SK-N-SH (cell line): ENCODE results near the gene NTNG1. TPM values are rescaled to one million over a fixed set of nuclear protein-coding genes. Genes with fewer than 3 reads are reported as not detected.

Source experiments
- CTCF ChIA-PET: fragments of 300-600, 350-600 bp; formaldehyde crosslinking; extraction: SDS; loops from one replicate; lab custom pipeline; 2021; lab: Yijun Ruan, JAX
- POLR2A ChIA-PET: fragments of 350-600 bp; sonication (Branson Sonifier 250); formaldehyde crosslinking; extraction: SDS; loops from one replicate; lab custom pipeline; 2020; ENCODE audit warnings: antibody characterized with exemption, inconsistent platforms; lab: Yijun Ruan, JAX
- DNase-seq: peaks from one replicate; pipeline ENCODE4 v3.0.0; 2012
- H2AFZ ChIP-seq: fragments of 200-600 bp; sonication (generic); 2 replicates; pipeline ENCODE4 v1.8.1; 2016; ENCODE audit warnings: antibody characterized with exemption, mild to moderate bottlenecking, low read depth
- H3F3A ChIP-seq: fragments of 200-600 bp; sonication (generic); replicated peaks from 2 replicates; pipeline ENCODE3; 2016; ENCODE audit warnings: antibody characterized with exemption, mild to moderate bottlenecking; ENCODE audit not compliant: insufficient read depth
- H3K27ac ChIP-seq, 2 experiments: fragments of 200-500 bp in 1 of 2; fragments of 200-600 bp in 1 of 2; sonication (Bioruptor generic) in 1 of 2; sonication (generic), shearing (Covaris generic) in 1 of 2; 2 replicates each; pipeline versions ENCODE4 v1.5.1 to v1.6.1; 2014 to 2016; ENCODE audit warnings: low read depth in 2 of 2, inconsistent platforms in 1 of 2, low read length in 1 of 2, mild to moderate bottlenecking in 1 of 2, mixed read lengths in 1 of 2
- H3K27me3 ChIP-seq: fragments of 200-600 bp; sonication (generic), shearing (Covaris generic); 2 replicates; pipeline ENCODE4 v1.6.1; 2016; ENCODE audit warnings: mixed run types; ENCODE audit not compliant: insufficient read depth
- H3K36me3 ChIP-seq, 2 experiments: fragments of 200-500 bp in 1 of 2; fragments of 200-600 bp in 1 of 2; sonication (Bioruptor generic) in 1 of 2; sonication (generic) in 1 of 2; replicated peaks in 1 of 2; 2 replicates each; pipeline versions ENCODE3 to v1.5.1; 2014 to 2016; ENCODE audit warnings: low read length in 1 of 2, mild to moderate bottlenecking in 1 of 2; ENCODE audit not compliant: insufficient read depth in 2 of 2, control insufficient read depth in 1 of 2
- H3K4me1 ChIP-seq, 2 experiments: fragments of 200-500 bp in 1 of 2; fragments of 200-600 bp in 1 of 2; sonication (Bioruptor generic) in 1 of 2; sonication (generic), shearing (Covaris generic) in 1 of 2; 2 replicates each; pipeline versions ENCODE4 v1.5.1 to v1.6.1; 2014 to 2016; ENCODE audit warnings: low read depth in 1 of 2, low read length in 1 of 2, mixed run types in 1 of 2; ENCODE audit not compliant: insufficient read depth in 2 of 2, control insufficient read depth in 1 of 2
- H3K4me2 ChIP-seq: fragments of 200-600 bp; sonication (generic), shearing (Covaris generic); 2 replicates; pipeline ENCODE4 v1.6.1; 2017; ENCODE audit warnings: mixed run types
- H3K4me3 ChIP-seq, 2 experiments: fragments of 200-500 bp in 1 of 2; fragments of 200-600 bp in 1 of 2; sonication (Bioruptor generic) in 1 of 2; sonication (generic), shearing (Covaris generic) in 1 of 2; 2 replicates each; pipeline versions ENCODE4 v1.5.1 to v1.8.1; 2014 to 2016; ENCODE audit warnings: low read depth in 2 of 2, inconsistent platforms in 1 of 2, low read length in 1 of 2, mild to moderate bottlenecking in 1 of 2, mixed read lengths in 1 of 2, moderate library complexity in 1 of 2
- H3K79me2 ChIP-seq: fragments of 200-600 bp; sonication (generic); 2 replicates; pipeline ENCODE4 v1.8.1; 2017; ENCODE audit warnings: mild to moderate bottlenecking; ENCODE audit not compliant: insufficient read depth
- H3K9ac ChIP-seq: fragments of 200-600 bp; sonication (generic); 2 replicates; pipeline ENCODE4 v1.6.1; 2017; ENCODE audit warnings: mixed run types
- H3K9me2 ChIP-seq: fragments of 200-600 bp; sonication (generic); 2 replicates; pipeline ENCODE4 v1.6.1; 2017; ENCODE audit warnings: mixed run types
- H3K9me3 ChIP-seq: fragments of 200-600 bp; sonication (generic); 2 replicates; pipeline ENCODE4 v1.6.1; 2017; ENCODE audit warnings: mixed run types, mild to moderate bottlenecking, moderate library complexity
- H4K20me1 ChIP-seq: fragments of 200-600 bp; sonication (generic); 2 replicates; pipeline ENCODE4 v1.6.1; 2017; ENCODE audit warnings: mild to moderate bottlenecking, mixed run types; ENCODE audit not compliant: insufficient read depth
- EP300 ChIP-seq, 2 experiments: IDR thresholded peaks; 2 replicates each; pipeline versions ENCODE4 v1.4.0 to v1.6.1; 2012; ENCODE audit warnings: borderline replicate concordance in 1 of 2, low read depth in 1 of 2, low read length in 1 of 2
- FOXJ3 ChIP-seq: sonication (generic); formaldehyde crosslinking; IDR thresholded peaks from 2 replicates; pipeline ENCODE4 v1.5.1; 2020; ENCODE audit warnings: mild to moderate bottlenecking, missing genetic modification reagents
- GABPA ChIP-seq: IDR thresholded peaks from 2 replicates; pipeline ENCODE4 v1.4.0; 2012; ENCODE audit warnings: low read depth, mild to moderate bottlenecking
- IRF3 ChIP-seq: fragments of 150-350 bp; IDR thresholded peaks from 2 replicates; pipeline ENCODE4 v1.6.1; 2016; ENCODE audit warnings: mild to moderate bottlenecking, low read depth, low read length
- MEF2A ChIP-seq: IDR thresholded peaks from 2 replicates; pipeline ENCODE4 v1.4.0; 2012; ENCODE audit warnings: low read depth, borderline replicate concordance
- NFIC ChIP-seq: IDR thresholded peaks from 2 replicates; pipeline ENCODE4 v1.4.0; 2012; ENCODE audit warnings: borderline replicate concordance
- NRF1 ChIP-seq: IDR thresholded peaks from 2 replicates; pipeline ENCODE4 v1.6.1; 2012; ENCODE audit warnings: low read depth, mild to moderate bottlenecking, low read length
- POLR2AphosphoS5 ChIP-seq: IDR thresholded peaks from 2 replicates; pipeline ENCODE4 v1.6.1; 2012; ENCODE audit warnings: low read depth, low read length
- RXRA ChIP-seq: IDR thresholded peaks from 2 replicates; pipeline ENCODE4 v1.4.0; 2012; ENCODE audit warnings: low read depth, mild to moderate bottlenecking, borderline replicate concordance
- SMC3 ChIP-seq: IDR thresholded peaks from 2 replicates; pipeline ENCODE4 v1.6.1; 2012; ENCODE audit warnings: low read depth, low read length, improper control_type of control experiment
- TAF1 ChIP-seq: IDR thresholded peaks from 2 replicates; pipeline ENCODE4 v1.6.1; 2012; ENCODE audit warnings: low read depth, mild to moderate bottlenecking, low read length, moderate library complexity, borderline replicate concordance
- TCF12 ChIP-seq: IDR thresholded peaks from 2 replicates; pipeline ENCODE4 v1.4.0; 2012
- TEAD4 ChIP-seq: IDR thresholded peaks from 2 replicates; pipeline ENCODE4 v1.4.0; 2012; ENCODE audit warnings: mild to moderate bottlenecking, borderline replicate concordance; ENCODE audit not compliant: insufficient read depth
- WGBS: methylation state at CpG from one replicate; pipeline ENCODE4 v1.1.6; 2017; ENCODE audit warnings: low lambda C conversion rate; 5-methylcytosine and 5-hydroxymethylcytosine counted together
- polyA plus RNA-seq, 3 experiments: library from polyadenylated mRNA; depleted of rRNA; stranded (reverse); fragments of >200 nt; gene quantifications; 2 replicates each; pipeline ENCODE4 v1.2.3, GENCODE V29; 2012
- TF ChIP-seq, protein P1 (sequence below): fragments of 200-600 bp; sonication (generic); IDR thresholded peaks from 2 replicates; pipeline ENCODE4 v1.6.1; 2017; ENCODE audit warnings: antibody characterized with exemption, mild to moderate bottlenecking, moderate library complexity
- TF ChIP-seq, protein P2 (sequence below): IDR thresholded peaks from 2 replicates; pipeline ENCODE4 v1.4.0; 2012; ENCODE audit warnings: low read depth
- TF ChIP-seq, protein P3 (sequence below): IDR thresholded peaks from 2 replicates; pipeline ENCODE4 v1.4.0; 2012; ENCODE audit warnings: low read depth, borderline replicate concordance
- TF ChIP-seq, protein P4 (sequence below): IDR thresholded peaks from 2 replicates; pipeline ENCODE4 v1.6.1; 2012; ENCODE audit warnings: mild to moderate bottlenecking, low read depth, low read length, moderate library complexity

NTNG1 gene
- polyA plus RNA-seq, 1 of the 3 experiments (the other 2 are of a cell fraction) = 0.03 TPM

- ChIA-PET POLR2A (no interaction called here), CTCF (no interaction called here)
- no peaks in the 10 kb centered on the region for H3K4me1 ChIP-seq
- H3K27ac ChIP-seq = no peak overlapping the region
- TF ChIP-seq, protein P1, sequence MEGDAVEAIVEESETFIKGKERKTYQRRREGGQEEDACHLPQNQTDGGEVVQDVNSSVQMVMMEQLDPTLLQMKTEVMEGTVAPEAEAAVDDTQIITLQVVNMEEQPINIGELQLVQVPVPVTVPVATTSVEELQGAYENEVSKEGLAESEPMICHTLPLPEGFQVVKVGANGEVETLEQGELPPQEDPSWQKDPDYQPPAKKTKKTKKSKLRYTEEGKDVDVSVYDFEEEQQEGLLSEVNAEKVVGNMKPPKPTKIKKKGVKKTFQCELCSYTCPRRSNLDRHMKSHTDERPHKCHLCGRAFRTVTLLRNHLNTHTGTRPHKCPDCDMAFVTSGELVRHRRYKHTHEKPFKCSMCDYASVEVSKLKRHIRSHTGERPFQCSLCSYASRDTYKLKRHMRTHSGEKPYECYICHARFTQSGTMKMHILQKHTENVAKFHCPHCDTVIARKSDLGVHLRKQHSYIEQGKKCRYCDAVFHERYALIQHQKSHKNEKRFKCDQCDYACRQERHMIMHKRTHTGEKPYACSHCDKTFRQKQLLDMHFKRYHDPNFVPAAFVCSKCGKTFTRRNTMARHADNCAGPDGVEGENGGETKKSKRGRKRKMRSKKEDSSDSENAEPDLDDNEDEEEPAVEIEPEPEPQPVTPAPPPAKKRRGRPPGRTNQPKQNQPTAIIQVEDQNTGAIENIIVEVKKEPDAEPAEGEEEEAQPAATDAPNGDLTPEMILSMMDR = no peak
- TF ChIP-seq TEAD4 (no peak), SMC3 (no peak), TCF12 (no peak), GABPA (no peak), IRF3 (no peak), FOXJ3 (CRISPR knock-in tag) (no peak), MEF2A (no peak), POLR2AphosphoS5 (no peak)
- TF ChIP-seq, protein P2, sequence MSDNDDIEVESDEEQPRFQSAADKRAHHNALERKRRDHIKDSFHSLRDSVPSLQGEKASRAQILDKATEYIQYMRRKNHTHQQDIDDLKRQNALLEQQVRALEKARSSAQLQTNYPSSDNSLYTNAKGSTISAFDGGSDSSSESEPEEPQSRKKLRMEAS = no peak
- H2AFZ ChIP-seq = no peak overlapping the region
- H3K79me2 ChIP-seq = no peaks in the 10 kb centered on the region
- H3K4me3 ChIP-seq = no peak overlapping the region
- H3K27me3 ChIP-seq = no peaks in the 10 kb centered on the region
- H3K4me2 ChIP-seq = no peak overlapping the region
- H3K36me3 ChIP-seq = no peaks in the 10 kb centered on the region
- 54% methylated on average over 4 of the region's 4 CpGs for WGBS
- H3K9ac ChIP-seq = no peak overlapping the region
- no peaks in the 10 kb centered on the region for H4K20me1 ChIP-seq
- H3K9me2 ChIP-seq = no peaks in the 10 kb centered on the region
- H3K9me3 ChIP-seq = no peaks in the 10 kb centered on the region
- DNase-seq = no peak
- no peaks in the 10 kb centered on the region for H3F3A ChIP-seq
These were observed 145.3 kb downstream of the NTNG1 start for GRCh38 chr1:107286125-107286524.

DNA sequence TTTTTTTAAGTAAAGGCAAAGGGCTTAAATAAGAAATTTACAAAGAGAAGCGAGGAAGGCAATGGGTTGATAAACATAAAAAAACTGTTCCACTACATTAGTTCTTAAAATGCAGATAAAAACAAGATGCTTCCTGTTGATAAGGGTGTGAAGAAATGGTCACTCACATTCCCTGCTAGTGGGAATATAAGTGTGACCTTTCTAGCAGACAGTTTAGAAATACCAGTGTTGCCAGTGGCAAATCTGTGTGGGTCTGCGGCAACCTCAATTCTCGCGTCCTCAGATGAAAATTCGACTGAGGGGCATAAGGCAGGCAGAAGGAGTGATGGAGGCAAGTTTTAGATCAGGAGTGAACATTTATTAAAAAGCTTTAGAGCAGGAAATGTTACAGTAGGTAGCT lies 151.1 kb downstream of the NTNG1 start:
- 66% methylated on average over 5 of the region's 5 CpGs for WGBS
- TF ChIP-seq, protein P1 = no peak
- TF ChIP-seq RXRA (no peak), EP300 (IDR thresholded peaks at IDR 0.05; ENCODE audit: borderline replicate concordance in 1 of 2, low read depth in 1 of 2, low read length in 1 of 2) (no peak), TAF1 (no peak), NRF1 (no peak), NFIC (no peak)
- TF ChIP-seq, protein P3, sequence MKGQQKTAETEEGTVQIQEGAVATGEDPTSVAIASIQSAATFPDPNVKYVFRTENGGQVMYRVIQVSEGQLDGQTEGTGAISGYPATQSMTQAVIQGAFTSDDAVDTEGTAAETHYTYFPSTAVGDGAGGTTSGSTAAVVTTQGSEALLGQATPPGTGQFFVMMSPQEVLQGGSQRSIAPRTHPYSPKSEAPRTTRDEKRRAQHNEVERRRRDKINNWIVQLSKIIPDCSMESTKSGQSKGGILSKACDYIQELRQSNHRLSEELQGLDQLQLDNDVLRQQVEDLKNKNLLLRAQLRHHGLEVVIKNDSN = no peak
- TF ChIP-seq, protein P4, sequence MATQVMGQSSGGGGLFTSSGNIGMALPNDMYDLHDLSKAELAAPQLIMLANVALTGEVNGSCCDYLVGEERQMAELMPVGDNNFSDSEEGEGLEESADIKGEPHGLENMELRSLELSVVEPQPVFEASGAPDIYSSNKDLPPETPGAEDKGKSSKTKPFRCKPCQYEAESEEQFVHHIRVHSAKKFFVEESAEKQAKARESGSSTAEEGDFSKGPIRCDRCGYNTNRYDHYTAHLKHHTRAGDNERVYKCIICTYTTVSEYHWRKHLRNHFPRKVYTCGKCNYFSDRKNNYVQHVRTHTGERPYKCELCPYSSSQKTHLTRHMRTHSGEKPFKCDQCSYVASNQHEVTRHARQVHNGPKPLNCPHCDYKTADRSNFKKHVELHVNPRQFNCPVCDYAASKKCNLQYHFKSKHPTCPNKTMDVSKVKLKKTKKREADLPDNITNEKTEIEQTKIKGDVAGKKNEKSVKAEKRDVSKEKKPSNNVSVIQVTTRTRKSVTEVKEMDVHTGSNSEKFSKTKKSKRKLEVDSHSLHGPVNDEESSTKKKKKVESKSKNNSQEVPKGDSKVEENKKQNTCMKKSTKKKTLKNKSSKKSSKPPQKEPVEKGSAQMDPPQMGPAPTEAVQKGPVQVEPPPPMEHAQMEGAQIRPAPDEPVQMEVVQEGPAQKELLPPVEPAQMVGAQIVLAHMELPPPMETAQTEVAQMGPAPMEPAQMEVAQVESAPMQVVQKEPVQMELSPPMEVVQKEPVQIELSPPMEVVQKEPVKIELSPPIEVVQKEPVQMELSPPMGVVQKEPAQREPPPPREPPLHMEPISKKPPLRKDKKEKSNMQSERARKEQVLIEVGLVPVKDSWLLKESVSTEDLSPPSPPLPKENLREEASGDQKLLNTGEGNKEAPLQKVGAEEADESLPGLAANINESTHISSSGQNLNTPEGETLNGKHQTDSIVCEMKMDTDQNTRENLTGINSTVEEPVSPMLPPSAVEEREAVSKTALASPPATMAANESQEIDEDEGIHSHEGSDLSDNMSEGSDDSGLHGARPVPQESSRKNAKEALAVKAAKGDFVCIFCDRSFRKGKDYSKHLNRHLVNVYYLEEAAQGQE = no peak

More for the DNA sequence above, 151.1 kb downstream of the NTNG1 start:
- Histone ChIP-seq H3K27ac (no peak overlapping the region), H3K4me3 (no peak overlapping the region), H3F3A (no peaks in the 10 kb centered on the region), H3K9me2 (no peaks in the 10 kb centered on the region), H3K36me3 (no peaks in the 10 kb centered on the region), H3K9me3 (no peaks in the 10 kb centered on the region), H3K4me2 (no peak overlapping the region), H3K9ac (no peak overlapping the region), H3K4me1 (peaks cover 0 to 2% of the 10 kb centered on the region in 2 experiments; a peak in 1 of 4 replicates), H4K20me1 (no peaks in the 10 kb centered on the region), H3K79me2 (no peaks in the 10 kb centered on the region), H2AFZ (no peak overlapping the region), H3K27me3 (no peaks in the 10 kb centered on the region)
- DNase-seq = no peak
- ChIA-PET CTCF (no interaction called here), POLR2A (no interaction called here)
